K562 (cell line): ENCODE results near the gene NRGN. TPM values are rescaled to one million over a fixed set of nuclear protein-coding genes. Genes with fewer than 3 reads are reported as not detected.

ENCODE experiments used
- ATAC-seq: fragments of 200-7000 bp; cut with Tn5 transposase; 3 replicates; pipeline ENCODE4 v1.9.1; 2020; ENCODE audit warnings: moderate library complexity
- BruUV-seq: library from RNA; stranded (reverse); fragments of 400-500 nt; replicated peaks from 2 replicates; lab custom pipeline; 2021; lab: Mats Ljungman, UMichigan
- CTCF ChIA-PET: fragments of 300-600 bp; formaldehyde crosslinking; extraction: SDS; loops from one replicate; lab custom pipeline; 2021; ENCODE audit warnings: low intra/inter-chr PET ratio; lab: Yijun Ruan, JAX
- POLR2A ChIA-PET: fragments of 300-600, 350-650 bp; sonication (Branson Sonifier 250); formaldehyde crosslinking; extraction: SDS; loops from one replicate; lab custom pipeline; 2021; ENCODE audit warnings: antibody characterized with exemption, inconsistent platforms; lab: Yijun Ruan, JAX
- DNase-seq, 4 experiments: peaks; one replicate each; pipeline versions ENCODE4 v3.0.0 to v3.0.0-alpha.2; 2011 to 2018; ENCODE audit warnings: low spot score in 3 of 4, mixed read lengths in 3 of 4; ENCODE audit errors: extremely low read depth in 1 of 4
- FAIRE-seq: peaks from 2 replicates; lab custom pipeline; 2011; peaks lifted over from hg19 to GRCh38; lab: Jason Lieb, UNC
- H2AFZ ChIP-seq: 2 replicates; pipeline ENCODE4 v1.6.0; 2011; ENCODE audit warnings: low read depth, low read length, control low read depth, inconsistent platforms
- H3K27ac ChIP-seq: fragments of 200-600 bp; 3 replicates; pipeline ENCODE4 v1.8.0; 2011; ENCODE audit warnings: low read depth, mild to moderate bottlenecking, control low read depth, inconsistent platforms, low read length, moderate library complexity, mixed read lengths; ENCODE audit errors: extremely low read depth
- H3K27me3 ChIP-seq, 2 experiments: fragments of 300-600 bp in 1 of 2; 2 replicates in 1 of 2; 3 replicates in 1 of 2; pipeline versions ENCODE4 v1.6.0 to v1.8.0; 2011; ENCODE audit warnings: inconsistent platforms in 2 of 2, low read length in 2 of 2, mild to moderate bottlenecking in 1 of 2, mixed read lengths in 1 of 2, moderate library complexity in 1 of 2; ENCODE audit not compliant: control insufficient read depth in 2 of 2, insufficient read depth in 2 of 2
- H3K36me3 ChIP-seq: fragments of 300-600 bp; 3 replicates; pipeline ENCODE4 v1.8.0; 2011; ENCODE audit warnings: mild to moderate bottlenecking, low read length, inconsistent platforms; ENCODE audit not compliant: control insufficient read depth, insufficient read depth
- H3K4me1 ChIP-seq, 2 experiments: fragments of 200-600 bp in 1 of 2; replicated peaks in 1 of 2; 2 replicates in 1 of 2; 3 replicates in 1 of 2; pipeline versions ENCODE4 v1.5.1 to v1.8.0; 2011; ENCODE audit warnings: inconsistent platforms in 2 of 2, low read length in 2 of 2, mild to moderate bottlenecking in 1 of 2, mixed read lengths in 1 of 2, moderate library complexity in 1 of 2; ENCODE audit not compliant: control insufficient read depth in 2 of 2, insufficient read depth in 2 of 2
- H3K4me2 ChIP-seq: 2 replicates; pipeline ENCODE4 v1.6.1; 2011; ENCODE audit warnings: low read length, control low read depth, inconsistent platforms, mixed read lengths; ENCODE audit not compliant: insufficient read depth
- H3K4me3 ChIP-seq: fragments of 200-600 bp; sonication (generic), shearing (Covaris generic); 2 replicates; pipeline ENCODE4 v1.5.1; 2016; ENCODE audit warnings: control low read depth, inconsistent platforms
- H3K79me2 ChIP-seq: fragments of 200-600 bp; 3 replicates; pipeline ENCODE4 v1.8.0; 2011; ENCODE audit warnings: low read length, inconsistent platforms; ENCODE audit not compliant: control insufficient read depth, insufficient read depth
- H3K9ac ChIP-seq, 2 experiments: 2 replicates each; pipeline versions ENCODE4 v1.6.0 to v1.6.1; 2011; ENCODE audit warnings: low read depth in 2 of 2, low read length in 2 of 2, control low read depth in 1 of 2, inconsistent platforms in 1 of 2, mild to moderate bottlenecking in 1 of 2, mixed read lengths in 1 of 2; ENCODE audit not compliant: insufficient read depth in 1 of 2
- H3K9me1 ChIP-seq: one replicate; pipeline ENCODE4 v1.6.0; 2011; ENCODE audit warnings: inconsistent platforms, mild to moderate bottlenecking, low read length, moderate library complexity; ENCODE audit not compliant: control insufficient read depth, insufficient read depth
- H3K9me3 ChIP-seq: replicated peaks from 2 replicates; pipeline ENCODE4 v1.5.1; 2011; ENCODE audit warnings: low read depth, low read length, inconsistent platforms; ENCODE audit not compliant: control insufficient read depth, insufficient read depth
- H4K20me1 ChIP-seq: replicated peaks from 2 replicates; pipeline ENCODE4 v1.6.1; 2011; ENCODE audit warnings: low read length, inconsistent platforms, mixed read lengths; ENCODE audit not compliant: control insufficient read depth, insufficient read depth
- ARID1B ChIP-seq: fragments of 450-650 bp; IDR thresholded peaks from 2 replicates; pipeline ENCODE4 v1.6.1; 2016; ENCODE audit warnings: antibody characterized with exemption, mild to moderate bottlenecking, inconsistent platforms
- ATF1 ChIP-seq, 2 experiments: fragments of 450-650 bp in 1 of 2; IDR thresholded peaks; 2 replicates each; pipeline ENCODE4 v1.6.1; 2016; ENCODE audit warnings: missing compliant biosample characterization in 1 of 2, missing genetic modification characterization in 1 of 2
- IRF2 ChIP-seq: sonication (generic); formaldehyde crosslinking; IDR thresholded peaks from 2 replicates; pipeline ENCODE4 v1.8.1; 2022; ENCODE audit warnings: mild to moderate bottlenecking, missing genetic modification reagents
- STAT5B ChIP-seq: fragments of 250-450 bp; sonication (Bioruptor Pico); IDR thresholded peaks from 2 replicates; pipeline ENCODE4 v1.8.0; 2021; ENCODE audit warnings: mild to moderate bottlenecking, inconsistent platforms
- ZNF24 ChIP-seq: fragments of 450-650 bp; IDR thresholded peaks from 2 replicates; pipeline ENCODE4 v1.6.1; 2016
- ZNF589 ChIP-seq: fragments of 200-800 bp; sonication (Bioruptor generic); IDR thresholded peaks from 2 replicates; pipeline ENCODE4 v1.6.1; 2016; ENCODE audit warnings: low read depth, missing genetic modification characterization, missing compliant biosample characterization
- WGBS: fragments of 100-300 bp; shearing (Covaris generic); methylation state at CpG from one replicate; pipeline ENCODE4 v1.1.6; 2016; ENCODE audit warnings: low coverage, mixed read lengths; ENCODE audit not compliant: insufficient coverage; ENCODE audit errors: missing lambda C conversion rate; 5-methylcytosine and 5-hydroxymethylcytosine counted together
- in situ Hi-C: fragments of 300-500 bp; cut with MboI; formaldehyde crosslinking; loops from 4 replicates; pipeline ENCODE4 v1.15.0; 2018; ENCODE audit warnings: inconsistent platforms, mixed read lengths
- intact Hi-C: fragments of 100-400 bp; cut with micrococcal nuclease; formaldehyde crosslinking; loops from 2 replicates; pipeline ENCODE4 v1.14.2; 2022
- polyA plus RNA-seq, 8 experiments: library from polyadenylated mRNA; depleted of rRNA in 4 of 8; stranded (reverse) in 5 of 8; unstranded in 3 of 8; fragments of >200 nt; fragmentation: Nextera tagmentation in 2 of 8; fragmentation: Illumina TruSeq in 1 of 8; extraction: Ambion mirVana in 2 of 8; extraction: Trizol in 1 of 8; gene quantifications; 2 replicates each; pipeline versions ENCODE4 v1.2.1 to v1.2.3, GENCODE V29; 2011 to 2014; ENCODE audit warnings: inconsistent platforms in 1 of 8, missing spikeins in 1 of 8
- total RNA-seq, 7 experiments: library from RNA; depleted of rRNA in 6 of 7; stranded (reverse); fragments of >200 nt in 6 of 7; fragmentation: Illumina TruSeq in 2 of 7; extraction: Trizol in 2 of 7; gene quantifications; 2 replicates each; pipeline versions ENCODE4 v1.2.1 to v1.2.3, GENCODE V29; 2011 to 2021; ENCODE audit warnings: low replicate concordance in 1 of 7

The NRGN gene
- total and polyA plus RNA-seq, 9 of the 15 experiments (the other 6 are each of a cell fraction or from before 2014, with no cell fraction given), result 0.29 to 7.8 (median 3.5) TPM; not detected in 2

DNA sequence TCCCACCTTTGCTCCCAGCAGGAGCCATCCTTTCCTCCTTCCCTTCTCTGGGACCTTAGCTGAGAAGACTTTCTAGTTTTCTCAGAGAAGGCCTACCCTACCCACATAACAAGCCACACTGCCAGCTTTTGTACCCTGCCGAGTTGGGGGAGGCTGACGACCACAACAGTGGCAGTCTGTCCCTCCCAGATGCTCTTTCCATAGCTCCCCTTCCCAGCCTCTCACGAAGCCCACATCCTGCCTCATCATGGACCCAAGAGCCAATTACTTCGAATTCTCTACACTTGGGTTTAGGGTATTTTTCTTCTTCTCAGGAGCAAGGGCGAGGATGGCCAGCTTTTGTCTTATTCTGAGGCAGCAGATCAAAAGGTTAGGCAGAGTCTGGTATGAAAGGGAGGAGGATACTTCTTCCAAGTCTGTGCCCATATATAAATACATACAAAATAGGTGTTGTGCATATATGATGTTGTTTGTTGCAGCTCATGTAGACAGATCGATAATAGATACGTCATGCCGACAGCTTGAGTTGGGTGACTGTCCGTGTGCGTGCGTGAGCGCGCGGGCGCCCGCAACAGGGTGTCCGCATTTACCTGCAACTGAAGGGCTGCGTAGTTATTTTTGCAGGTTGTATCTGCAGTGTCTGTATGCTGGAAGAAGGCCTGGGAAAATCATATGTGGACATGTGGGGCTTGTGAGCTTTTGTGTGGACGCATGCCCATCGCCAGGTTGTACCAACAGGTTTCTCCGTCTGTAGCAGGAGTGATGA is 846 bp upstream of the NRGN start:
- H3K27ac ChIP-seq, result no peak overlapping the region
- FAIRE-seq (no peak), DNase-seq (no peak), ATAC-seq (no peak)
- ChIA-PET CTCF (no interaction called here), POLR2A (interaction anchor here (1.0 kb wide), 1 partner anchor 19 kb away, joined by 3 read pairs; no protein-coding TSS in a partner anchor)
- no peak overlapping the region for H3K4me3 ChIP-seq
- H3K4me1 ChIP-seq, result peaks cover 14 to 17% of the 10 kb centered on the region in 2 experiments; a peak in 4 of 5 replicates
- H2AFZ ChIP-seq, result peak overlapping the region; percentile 79; the same call in 1 of the 2 replicates
- intact Hi-C loops, result no loop called here
- H3K9me1 ChIP-seq, result no peaks in the 10 kb centered on the region
- BruUV-seq, result no TSS peak
- 0 out of 2 replicates have a peak, but pooled peaks cover 9% of the 10 kb centered on the region for H4K20me1 ChIP-seq
- H3K36me3 ChIP-seq, result no peaks in the 10 kb centered on the region
- H3K9ac ChIP-seq, result no peak overlapping the region
- TF ChIP-seq STAT5B (CRISPR knock-in tag), result no peak
- no peak for TF ChIP-seq IRF2 (CRISPR knock-in tag)
- TF ChIP-seq ARID1B, result no peak
- TF ChIP-seq ZNF24, result no peak
- no peak for TF ChIP-seq ATF1 (CRISPR knock-in tag; IDR thresholded peaks at IDR 0.05)
- 0 out of 2 replicates have a peak, but pooled peaks have one; percentile 13 for TF ChIP-seq ATF1 (tag; IDR thresholded peaks at IDR 0.05)
- TF ChIP-seq ZNF589, result no peak
- TF ChIP-seq, all 486 proteins: peak for 1
- Histone ChIP-seq H3K79me2 (no peaks in the 10 kb centered on the region), H3K9me3 (no peaks in the 10 kb centered on the region), H3K4me2 (peak overlapping the region; percentile 87; the same call in 1 of the 2 replicates), H3K27me3 (peaks cover 13 to 50% of the 10 kb centered on the region in 2 experiments)
- WGBS, result 55% methylated on average over 21 of the region's 21 CpGs
- in situ Hi-C loops, result no loop called here
